DMS114 treated with DMSO at 0.1 percent for 48 hours (cell line): ENCODE data around the gene RPL4.

Experiments
- DNase-seq: peaks from one replicate; lab custom pipeline; 2025; ENCODE audit not compliant: unreplicated experiment; lab: John Stamatoyannopoulos, UW

Gene RPL4

DNA sequence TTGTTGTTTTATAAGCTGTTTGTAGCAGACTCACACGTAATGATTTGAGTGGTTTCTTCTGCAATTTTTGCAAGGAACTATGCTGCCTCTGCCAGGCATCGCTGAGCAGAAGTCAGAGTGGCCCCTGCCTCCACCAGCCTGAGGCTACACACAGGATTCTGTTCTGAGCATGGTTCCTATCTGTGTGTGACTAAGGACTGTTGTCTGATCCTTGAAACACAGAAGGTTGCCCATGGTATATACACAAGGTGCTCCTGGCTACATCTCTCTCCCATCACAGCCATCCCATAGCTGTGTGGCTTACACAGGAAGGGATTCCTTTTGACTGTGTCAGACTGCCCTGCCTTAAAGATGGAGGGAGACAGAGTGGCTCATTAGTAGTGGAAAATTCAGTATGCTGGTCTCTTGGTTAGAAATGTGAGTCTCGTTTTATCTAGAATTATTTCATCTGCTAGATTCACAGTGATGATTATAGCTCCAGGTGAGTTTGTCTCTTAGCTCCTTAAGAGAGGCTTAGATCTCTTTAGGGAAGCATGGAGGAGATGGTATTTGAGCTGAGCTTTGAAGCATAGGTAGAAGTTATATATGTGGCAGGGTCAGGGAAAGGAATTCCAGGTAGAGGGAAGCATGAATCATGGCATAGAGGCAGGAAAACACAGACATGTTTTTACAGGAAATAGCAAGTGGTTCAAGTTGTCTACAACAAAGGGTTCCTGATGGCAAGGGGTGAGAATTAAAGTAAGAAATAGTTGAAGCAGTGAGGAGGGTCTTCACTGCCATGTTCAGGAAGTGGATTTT, 44.6 kb downstream of the RPL4 start:
- DNase-seq = no peak

DNA sequence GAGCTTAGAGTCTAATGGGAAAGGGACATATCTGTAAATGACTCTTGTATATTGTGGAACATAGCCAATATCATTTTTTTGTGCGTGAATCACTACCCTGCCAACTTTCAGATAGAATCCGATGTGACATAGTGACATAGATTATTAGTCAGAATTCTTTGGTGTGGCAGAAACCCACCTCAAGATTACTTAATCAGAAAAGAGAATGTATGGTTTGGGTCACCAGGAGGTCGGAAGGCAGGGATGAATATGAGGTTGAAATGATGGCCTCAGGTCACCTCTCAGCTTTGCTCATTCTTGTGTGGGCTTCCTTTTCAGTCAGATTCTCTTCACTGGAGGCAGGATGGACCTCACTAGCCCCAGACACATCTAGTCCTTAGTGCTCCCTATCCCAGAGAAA, 48.4 kb downstream of the RPL4 start:
- no peak for DNase-seq

DNA sequence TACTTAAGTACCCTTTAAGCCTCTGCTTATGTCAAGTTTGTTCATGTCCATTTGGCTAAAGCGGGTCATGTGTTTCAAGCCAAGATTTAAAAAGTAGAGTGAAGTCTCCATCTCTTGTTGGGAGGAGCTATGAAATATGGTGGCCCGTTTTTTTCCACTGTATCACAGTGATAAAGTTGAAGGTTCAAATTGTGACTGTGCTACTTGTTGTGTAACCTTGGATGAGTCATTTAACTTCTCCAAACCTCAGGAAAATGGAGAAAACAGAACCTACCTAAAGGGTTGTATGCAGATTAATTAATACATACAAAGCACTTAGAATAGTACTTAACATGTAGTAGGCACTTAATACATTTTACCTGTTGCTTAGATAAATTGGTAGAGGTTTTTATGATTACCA, 50.5 kb downstream of the RPL4 start:
- no peak for DNase-seq

DNA sequence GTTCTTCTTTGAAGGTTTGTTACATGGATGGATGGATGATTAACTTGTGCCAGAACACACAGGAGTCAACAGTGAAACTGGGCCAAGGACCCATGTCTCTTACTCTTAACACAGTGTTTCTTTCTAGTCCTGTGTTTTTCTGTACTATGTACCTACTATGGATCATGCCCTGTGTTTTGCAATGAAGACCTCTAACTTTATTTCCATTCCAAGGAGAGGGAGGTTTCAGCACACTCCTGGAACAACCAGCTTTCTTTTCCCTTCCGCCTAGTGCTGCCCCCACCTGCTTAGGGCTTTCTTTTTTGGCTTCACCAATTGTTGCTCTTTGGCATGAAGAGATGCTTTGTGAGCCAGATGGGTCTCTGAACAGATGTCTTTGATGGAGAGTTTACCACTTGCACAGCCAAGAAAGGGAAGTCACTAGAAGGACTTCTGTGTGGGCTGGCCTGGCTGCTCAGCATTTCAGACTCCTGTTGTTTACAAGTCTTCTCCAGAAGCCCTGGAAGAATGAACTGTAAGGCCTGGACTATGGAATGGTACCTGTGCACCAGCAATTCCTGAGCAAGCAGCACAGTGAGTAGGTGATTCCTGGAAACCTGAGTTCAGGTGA, 51.6 kb downstream of the RPL4 start:
- no peak for DNase-seq

DNA sequence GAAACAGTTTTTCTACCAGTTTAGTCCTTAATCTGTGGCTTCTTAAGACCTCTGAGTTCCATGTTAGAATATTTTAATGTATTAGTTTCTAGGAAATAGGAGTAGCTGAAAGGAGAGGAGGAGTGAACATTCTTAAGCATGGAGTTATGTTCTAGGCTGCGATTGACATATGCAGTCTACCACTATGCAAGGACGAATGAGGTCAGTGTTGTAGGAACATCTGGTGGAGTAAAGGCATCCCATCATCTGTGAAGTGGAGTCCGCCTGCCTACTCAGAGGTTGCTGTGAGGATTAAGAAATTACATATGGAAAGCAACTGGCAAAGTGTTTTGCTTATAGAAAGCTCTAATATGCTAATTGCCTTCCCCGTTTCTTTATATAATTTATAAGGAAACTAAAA, 52.2 kb downstream of the RPL4 start:
- DNase-seq = no peak
